Measurements from ENCODE around the gene UBR4. TPM values are rescaled to one million over a fixed set of nuclear protein-coding genes. Genes with fewer than 3 reads are reported as not detected.

The UBR4 gene
- total and polyA plus RNA-seq, 2 of the 8 experiments (the other 6 are each of a cell fraction or from before 2014, with no cell fraction given), result 139 to 152 TPM

DNA sequence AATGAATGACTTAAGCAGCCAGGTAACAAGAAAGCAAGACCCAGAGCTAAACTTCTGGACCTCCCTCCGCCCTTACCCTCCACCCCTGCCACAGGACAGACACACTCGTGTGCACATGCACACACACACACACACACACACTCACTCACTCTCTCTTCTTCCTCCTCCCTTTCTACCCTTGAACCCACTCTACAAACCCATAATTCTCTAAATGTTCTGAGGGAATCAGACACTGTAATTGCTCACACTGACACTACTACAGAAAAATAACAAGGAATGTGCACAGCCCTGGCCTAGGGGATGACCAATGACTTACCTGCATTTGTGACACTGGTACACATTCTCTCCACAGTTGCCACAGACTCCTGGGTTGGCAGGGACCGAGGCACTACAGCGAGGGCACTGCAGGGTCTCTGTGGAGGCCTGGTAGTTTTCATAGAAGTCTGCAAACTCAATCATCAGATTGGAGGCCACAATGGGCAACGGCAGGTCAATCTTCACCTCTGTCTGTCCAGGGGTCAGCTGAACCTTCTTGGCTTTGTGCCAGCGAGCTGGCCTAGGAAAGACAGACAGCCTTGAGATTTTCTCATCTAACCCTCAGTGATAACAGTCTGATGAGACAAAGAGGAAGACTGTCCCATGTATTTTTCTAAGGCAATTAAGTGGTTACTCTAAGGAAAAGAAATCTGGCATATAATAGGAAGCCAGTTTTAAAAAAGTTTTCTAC, 94.8 kb downstream of the UBR4 start (continued):
- TF ChIP-seq, protein P1, sequence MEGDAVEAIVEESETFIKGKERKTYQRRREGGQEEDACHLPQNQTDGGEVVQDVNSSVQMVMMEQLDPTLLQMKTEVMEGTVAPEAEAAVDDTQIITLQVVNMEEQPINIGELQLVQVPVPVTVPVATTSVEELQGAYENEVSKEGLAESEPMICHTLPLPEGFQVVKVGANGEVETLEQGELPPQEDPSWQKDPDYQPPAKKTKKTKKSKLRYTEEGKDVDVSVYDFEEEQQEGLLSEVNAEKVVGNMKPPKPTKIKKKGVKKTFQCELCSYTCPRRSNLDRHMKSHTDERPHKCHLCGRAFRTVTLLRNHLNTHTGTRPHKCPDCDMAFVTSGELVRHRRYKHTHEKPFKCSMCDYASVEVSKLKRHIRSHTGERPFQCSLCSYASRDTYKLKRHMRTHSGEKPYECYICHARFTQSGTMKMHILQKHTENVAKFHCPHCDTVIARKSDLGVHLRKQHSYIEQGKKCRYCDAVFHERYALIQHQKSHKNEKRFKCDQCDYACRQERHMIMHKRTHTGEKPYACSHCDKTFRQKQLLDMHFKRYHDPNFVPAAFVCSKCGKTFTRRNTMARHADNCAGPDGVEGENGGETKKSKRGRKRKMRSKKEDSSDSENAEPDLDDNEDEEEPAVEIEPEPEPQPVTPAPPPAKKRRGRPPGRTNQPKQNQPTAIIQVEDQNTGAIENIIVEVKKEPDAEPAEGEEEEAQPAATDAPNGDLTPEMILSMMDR (IDR thresholded peaks at IDR 0.05; ENCODE audit: control extremely low read depth in 1 of 3, insufficient read depth in 1 of 3, low read depth in 1 of 3, low read length in 3 of 3), result no peak
